SKM-1 (cell line): Measurements from ENCODE around the gene GRK6.

ENCODE experiments used
- DNase-seq: peaks from one replicate; lab custom pipeline; 2025; ENCODE audit not compliant: unreplicated experiment; lab: John Stamatoyannopoulos, UW

The GRK6 gene

GRCh38 chr5:177426566-177427210, at the start of gene GRK6:
GRK6 (plus strand) TSS chr5:177426676; CDS start chr5:177426846, 170 bp downstream.
- no peak for DNase-seq

DNA sequence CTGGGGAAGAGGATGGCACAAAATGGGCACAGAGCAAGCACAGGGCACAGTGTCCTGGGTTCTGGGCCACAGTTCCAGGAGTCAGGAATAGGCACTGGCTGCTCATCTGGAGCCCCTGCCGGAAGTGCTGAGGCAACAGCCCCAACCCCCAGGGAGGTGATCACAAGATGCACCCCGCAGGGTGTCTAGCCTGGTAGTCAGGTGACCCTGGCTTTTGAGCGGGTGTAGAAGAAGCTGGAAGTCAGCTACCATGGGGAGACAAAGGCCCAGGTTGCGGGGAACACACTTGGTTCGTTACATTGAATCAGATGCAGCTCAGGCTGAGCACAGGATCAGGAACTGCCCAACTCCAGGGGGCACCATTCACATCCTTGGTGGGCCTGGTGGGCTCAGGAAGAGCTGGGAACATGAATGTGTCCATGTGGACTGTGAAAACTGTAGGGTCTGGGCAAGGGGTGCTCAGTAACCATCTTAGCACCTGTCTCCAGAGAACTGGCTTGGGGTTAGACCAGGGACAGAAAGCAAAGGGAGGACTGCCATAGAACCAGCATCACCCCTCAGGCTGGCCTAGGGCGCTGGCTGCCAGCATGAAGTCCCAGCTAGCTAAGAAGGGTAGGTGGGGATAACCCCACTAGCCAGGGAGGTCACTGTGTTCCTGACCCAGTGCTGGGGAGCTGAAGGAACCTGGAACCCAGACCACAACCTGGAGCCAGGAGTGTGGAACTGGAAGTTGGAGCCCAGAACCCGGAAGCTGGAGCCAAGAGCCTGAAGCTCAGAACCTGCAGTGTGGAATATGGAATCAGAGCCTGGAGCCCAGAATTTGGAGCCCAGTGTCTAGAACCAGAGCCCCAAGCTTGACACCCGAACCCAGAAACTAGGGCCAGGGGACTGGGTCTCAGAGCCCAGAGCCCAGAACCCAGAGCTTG, 48.4 kb upstream of the GRK6 start:
- DNase-seq, result no peak

- no peak for DNase-seq
Measured at GRCh38 chr5:177378884-177379883, 47.3 kb upstream of the GRK6 start.

DNA sequence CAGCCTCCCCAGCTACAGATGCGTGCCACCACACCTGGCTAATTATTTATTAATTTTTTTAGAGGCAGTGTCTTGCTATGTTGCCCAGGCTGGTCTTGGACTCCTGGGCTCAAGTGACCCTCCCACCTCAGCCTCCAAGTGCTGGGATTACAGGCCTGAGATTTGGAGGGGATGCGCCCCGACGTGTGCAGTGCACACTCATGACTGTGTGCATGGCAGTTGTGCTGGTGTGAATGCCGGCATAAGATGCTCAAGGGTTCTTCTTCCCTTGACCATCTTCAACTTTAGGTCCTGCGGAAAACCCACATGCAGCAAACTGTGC, 45.7 kb upstream of the GRK6 start:
- DNase-seq, result no peak

DNA sequence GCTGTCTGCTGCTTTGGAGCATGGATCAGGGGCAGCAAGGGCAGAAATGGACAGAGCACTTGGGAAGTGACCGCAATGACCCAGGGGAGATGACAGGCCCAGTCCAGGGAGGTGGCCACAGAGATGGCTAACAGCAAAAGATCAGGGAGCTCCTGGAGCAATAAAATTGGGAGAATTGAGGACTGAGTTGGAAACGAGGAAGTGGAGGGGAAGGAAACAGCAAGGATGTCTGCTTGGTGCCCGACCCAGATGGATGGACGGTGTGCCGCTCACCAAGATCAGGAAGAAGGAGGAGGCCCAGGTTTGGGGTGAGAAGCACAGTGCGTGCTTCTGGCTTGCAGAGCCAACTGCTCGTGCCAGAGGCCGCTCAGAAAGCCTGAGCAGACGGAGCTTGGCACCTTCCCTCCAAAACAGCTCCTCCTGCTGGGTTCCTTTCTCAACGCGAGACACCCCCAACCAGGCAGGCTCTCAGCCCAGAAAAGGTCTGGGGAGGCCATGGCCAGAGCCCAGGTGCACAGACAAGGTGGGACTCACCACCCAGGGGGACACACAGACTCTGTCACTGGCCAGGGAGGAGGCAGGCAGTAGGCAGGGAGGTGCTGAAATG, 44.0 kb upstream of the GRK6 start:
- no peak for DNase-seq

- DNase-seq, result no peak
Measured at GRCh38 chr5:177383181-177383580, 43.3 kb upstream of the GRK6 start.

DNA sequence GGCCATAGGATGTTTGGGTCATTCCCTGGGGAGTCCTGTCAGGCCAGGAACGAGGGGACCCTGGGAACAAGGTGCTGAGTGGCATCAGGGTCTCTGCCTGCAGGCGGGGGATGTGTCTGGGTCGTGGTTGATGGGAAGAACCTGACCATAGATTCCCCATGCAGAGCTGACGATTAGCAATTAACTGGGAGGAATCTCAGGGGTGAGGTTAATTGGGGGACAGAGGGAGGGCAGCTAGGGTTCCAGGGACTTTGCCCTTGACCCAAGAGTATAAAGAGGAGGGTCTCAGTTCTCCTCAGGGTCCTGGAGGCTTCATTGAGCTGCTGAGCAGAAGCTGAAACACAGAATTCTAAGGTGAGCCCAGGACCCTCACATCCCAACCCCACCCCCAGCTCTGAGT, 42.3 kb upstream of the GRK6 start, which contains the start of gene SLC34A1:
SLC34A1 (plus strand) TSS at position 301 of the 400 bp plus-strand sequence. CDS start 1,308 bp downstream, outside the sequence.
- no peak for DNase-seq

DNA sequence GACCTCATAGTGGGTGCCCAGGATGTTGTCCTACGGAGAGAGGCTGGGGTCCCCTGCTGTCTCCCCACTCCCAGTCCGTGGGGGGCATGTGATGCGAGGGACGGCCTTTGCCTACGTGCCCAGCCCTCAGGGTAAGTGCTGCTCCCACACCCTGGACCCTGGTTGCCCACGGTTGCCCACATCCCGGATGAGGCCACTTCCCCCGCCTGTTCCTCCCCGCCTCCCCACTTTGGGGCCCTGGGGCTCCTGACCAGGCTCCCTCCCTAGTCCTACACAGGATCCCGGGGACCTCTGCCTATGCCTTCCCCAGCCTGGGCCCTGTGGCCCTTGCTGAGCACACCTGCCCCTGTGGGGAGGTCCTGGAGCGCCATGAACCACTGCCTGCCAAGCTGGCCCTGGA, 40.8 kb upstream of the GRK6 start:
- no peak for DNase-seq

DNA sequence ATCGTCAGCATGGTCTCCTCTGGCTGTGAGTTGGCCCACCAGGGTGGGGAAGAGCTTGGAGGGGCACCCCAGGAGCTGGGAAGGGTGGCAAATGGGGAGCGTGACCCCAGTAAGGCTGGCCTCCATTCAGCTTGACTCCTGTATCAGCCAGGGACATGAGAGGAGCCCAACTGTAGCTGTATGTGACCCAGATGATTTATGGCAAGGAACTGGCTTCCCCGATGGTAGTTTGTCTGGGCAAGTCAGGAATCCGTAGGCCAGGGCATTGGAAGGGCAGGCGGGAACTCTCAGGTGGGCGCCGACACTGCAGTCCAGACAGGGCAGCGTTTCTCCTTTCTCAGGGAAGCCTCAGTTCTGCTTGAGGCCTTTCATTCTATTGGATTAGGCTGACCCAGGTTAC, 39.9 kb upstream of the GRK6 start:
- no peak for DNase-seq

DNA sequence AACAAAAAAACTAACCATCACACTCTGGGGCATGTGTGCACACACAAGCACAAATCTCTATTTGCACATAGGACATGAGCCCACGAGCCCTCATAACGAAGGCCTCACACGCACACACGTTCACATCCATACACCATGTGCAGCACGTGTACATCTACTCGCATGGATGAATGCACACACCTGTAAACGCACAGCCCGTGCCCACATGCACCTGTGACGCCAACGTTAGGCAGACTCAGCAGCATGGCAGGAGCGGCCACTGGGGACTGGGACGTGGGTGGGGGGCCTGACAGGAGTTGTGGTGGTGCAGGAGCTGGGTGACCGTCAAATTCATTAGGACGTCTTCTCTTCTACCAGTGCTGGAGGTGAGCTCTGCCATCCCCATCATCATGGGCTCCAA, 39.1 kb upstream of the GRK6 start:
- DNase-seq, result no peak

DNA sequence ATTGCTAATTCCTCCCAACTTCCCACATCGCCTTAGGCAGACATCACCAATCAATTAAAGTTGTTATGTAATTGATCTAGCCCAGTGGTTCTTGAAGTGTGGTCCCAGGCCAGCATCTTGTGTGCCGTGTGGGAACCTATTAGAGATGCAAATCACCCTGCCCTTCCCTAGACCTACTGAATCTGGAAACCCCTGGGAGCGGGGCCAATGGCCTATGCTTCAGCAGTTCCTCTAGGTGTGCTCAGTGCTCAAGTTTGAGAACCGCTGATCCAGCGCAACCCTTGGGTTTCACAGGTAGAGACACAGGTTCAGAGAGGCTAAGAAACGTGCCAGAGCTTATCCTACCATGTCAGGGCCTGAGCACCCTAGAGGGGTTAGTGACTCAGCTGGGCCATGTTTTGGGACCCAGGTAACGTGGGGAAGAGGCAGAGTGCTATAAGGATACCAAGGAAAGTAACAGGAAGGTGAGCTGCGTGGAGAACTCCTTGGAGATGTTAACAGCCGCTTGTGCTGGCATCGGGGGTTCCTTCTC, 37.9 kb upstream of the GRK6 start:
- DNase-seq, result no peak

DNA sequence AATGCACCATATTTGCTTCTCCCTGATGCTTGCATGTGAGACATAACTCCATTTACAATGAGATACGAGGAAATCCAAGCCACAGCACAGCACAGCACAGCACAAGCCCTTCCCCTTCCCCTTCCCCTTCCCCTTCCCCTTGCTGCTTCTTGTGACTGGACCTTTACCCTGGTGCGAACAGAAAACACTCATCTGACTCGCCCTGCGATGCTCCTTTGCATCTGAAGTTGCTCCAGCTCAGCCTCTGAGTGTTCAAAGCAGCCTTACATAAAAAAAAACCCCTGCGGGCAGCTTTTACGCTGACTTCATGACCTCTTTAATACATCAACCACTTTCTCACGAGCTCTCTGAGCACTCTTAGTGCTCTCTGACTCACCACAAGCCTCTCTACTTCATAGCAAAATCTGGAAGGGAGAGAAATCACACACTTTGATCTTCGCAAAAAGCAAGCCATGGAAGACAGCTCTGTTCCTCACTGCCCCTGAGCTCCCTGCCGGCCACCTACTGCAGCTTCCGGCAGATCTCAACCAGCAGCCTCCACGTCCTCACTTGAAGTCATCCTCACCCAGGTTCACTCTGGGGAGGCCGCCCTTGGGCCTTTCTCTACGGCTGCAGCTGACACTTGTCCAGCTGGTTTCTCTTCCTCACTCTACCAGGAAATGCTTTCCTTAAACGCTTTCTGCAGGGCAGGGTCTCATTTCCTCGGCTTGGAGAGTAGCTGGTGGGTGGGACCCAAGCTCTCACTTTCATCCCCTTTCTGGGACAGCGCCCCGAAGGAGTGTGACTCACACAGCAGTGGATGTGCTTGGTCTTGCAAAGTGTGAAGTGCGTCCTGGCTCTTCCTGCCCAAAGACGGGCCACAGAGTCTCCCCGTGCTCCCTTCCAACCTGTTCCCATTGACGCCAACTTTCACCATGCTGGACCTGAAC, 37.0 kb upstream of the GRK6 start:
- no peak for DNase-seq

DNA sequence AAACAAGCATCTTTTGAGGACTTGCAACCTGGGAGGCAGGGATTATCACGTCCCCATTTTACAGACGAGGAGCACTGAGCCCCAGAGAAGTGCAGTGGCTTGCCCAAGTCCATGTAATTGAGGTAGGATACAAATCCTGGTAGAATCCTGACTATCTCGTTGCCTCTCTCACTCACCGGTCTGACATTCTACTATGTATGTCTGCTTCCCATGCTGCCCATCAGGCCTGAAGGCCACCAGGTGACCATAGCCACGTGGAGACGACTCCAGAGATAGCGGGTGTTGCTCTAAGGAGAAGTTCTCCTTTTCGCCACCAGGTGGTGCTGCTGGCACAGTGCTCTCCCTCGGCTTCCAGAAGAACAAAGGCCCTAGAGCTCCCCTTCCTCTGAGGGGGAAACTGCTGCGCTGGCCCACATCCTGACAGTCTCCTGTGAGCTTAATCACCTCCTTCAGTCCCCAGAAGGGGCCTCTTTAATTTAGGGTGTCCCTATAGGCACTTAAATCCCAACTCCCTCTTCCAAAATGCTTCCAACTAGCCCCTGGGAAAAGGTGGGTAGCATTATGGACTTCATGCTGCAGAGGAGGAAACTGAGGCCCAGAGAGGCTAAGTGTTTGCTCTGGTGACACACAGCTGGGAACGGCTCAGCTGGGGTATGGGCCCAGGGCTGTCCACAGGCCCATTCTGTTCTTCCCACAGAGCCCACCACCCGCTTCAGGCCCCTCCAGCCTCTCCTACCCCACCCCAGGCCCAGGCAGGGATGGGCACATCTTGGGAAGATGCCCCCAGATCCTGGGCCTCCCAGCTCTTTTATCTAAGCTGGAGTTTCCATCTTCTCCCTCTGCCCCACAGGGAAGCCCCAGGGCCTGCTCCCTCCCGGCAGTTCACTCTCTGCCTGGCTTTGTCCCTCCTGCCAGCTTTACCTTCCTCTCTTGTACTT, 35.8 kb upstream of the GRK6 start:
- DNase-seq, result peak; percentile 67

- DNase-seq, result peak; percentile 20
Measured at GRCh38 chr5:177392765-177393164, 33.7 kb upstream of the GRK6 start.

GRCh38 chr5:177393206-177393765, 33.2 kb upstream of the GRK6 start:
- DNase-seq, result peak; percentile 49

- DNase-seq, result no peak
Measured at GRCh38 chr5:177393990-177394389, 32.5 kb upstream of the GRK6 start.

DNA sequence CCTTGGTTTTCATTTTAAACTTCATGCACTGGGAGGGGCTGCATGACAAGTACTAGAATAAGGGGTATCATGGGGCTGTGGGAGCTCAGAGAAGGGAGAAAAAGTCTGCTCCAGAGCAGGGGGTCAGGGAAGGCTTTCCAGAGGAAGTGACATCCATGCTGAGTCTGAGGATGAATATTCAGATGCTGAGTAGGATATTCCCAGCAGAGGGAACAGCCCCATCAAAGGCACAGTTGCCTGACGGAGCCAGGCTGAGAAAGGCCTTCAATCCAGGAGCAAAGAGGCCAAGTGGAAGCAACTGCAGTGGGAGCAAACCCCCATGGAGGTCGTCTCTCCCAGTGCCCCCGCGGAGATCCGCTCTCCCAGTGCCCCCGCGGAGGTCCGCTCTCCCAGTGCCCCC, 30.4 kb upstream of the GRK6 start:
- DNase-seq, result no peak

- no peak for DNase-seq
Measured at GRCh38 chr5:177396807-177397206, 29.7 kb upstream of the GRK6 start.
